ENCODE data around the gene PTPN14.

GRCh38 chr1:214461305-214461704, 90.1 kb downstream of the PTPN14 start:
- no peak for TF ChIP-seq POLR2A (IDR thresholded peaks at IDR 0.05)
- no peak for TF ChIP-seq CTCF (IDR thresholded peaks at IDR 0.05)
